Smooth muscle cell (in vitro differentiated cells): Measurements from ENCODE around the gene BCL2L2. TPM values are rescaled to one million over a fixed set of nuclear protein-coding genes. Genes with fewer than 3 reads are reported as not detected.
A peak's percentile ranks its signal among the peaks of the same experiment; 100 is the strongest.

Source experiments
- DNase-seq: peaks from one replicate; lab custom pipeline; 2025; ENCODE audit not compliant: unreplicated experiment; lab: John Stamatoyannopoulos, UW
- H2AFZ ChIP-seq: fragments of 200-600 bp; sonication (generic); 2 replicates; pipeline ENCODE4 v1.6.0; 2016; ENCODE audit warnings: antibody characterized with exemption, low read depth, mild to moderate bottlenecking
- H3F3A ChIP-seq: fragments of 200-600 bp; sonication (generic); 2 replicates; pipeline ENCODE4 v1.6.0; 2017; ENCODE audit warnings: antibody characterized with exemption, low read depth
- H3K27ac ChIP-seq: fragments of 200-600 bp; sonication (generic); 2 replicates; pipeline ENCODE4 v1.5.1; 2016; ENCODE audit warnings: low read depth, mild to moderate bottlenecking
- H3K27me3 ChIP-seq: fragments of 200-600 bp; sonication (generic); 2 replicates; pipeline ENCODE4 v1.6.1; 2016; ENCODE audit warnings: low read depth, mild to moderate bottlenecking
- H3K36me3 ChIP-seq: fragments of 200-600 bp; sonication (generic); 2 replicates; pipeline ENCODE4 v1.5.1; 2016; ENCODE audit warnings: low read depth
- H3K4me1 ChIP-seq: fragments of 200-600 bp; sonication (generic); 2 replicates; pipeline ENCODE4 v1.5.1; 2016; ENCODE audit warnings: low read depth
- H3K4me2 ChIP-seq: fragments of 200-600 bp; sonication (generic); 2 replicates; pipeline ENCODE4 v1.6.0; 2016; ENCODE audit warnings: mild to moderate bottlenecking
- H3K4me3 ChIP-seq: fragments of 200-600 bp; sonication (generic); 2 replicates; pipeline ENCODE4 v1.5.1; 2016; ENCODE audit warnings: mild to moderate bottlenecking
- H3K79me2 ChIP-seq: fragments of 200-600 bp; sonication (generic); 2 replicates; pipeline ENCODE4 v1.6.0; 2016; ENCODE audit warnings: low read depth, mild to moderate bottlenecking
- H3K9ac ChIP-seq: fragments of 200-600 bp; sonication (generic); 2 replicates; pipeline ENCODE4 v1.6.0; 2016; ENCODE audit warnings: low read depth
- H3K9me3 ChIP-seq: fragments of 200-600 bp; sonication (generic); replicated peaks from 2 replicates; pipeline ENCODE4 v1.5.1; 2016; ENCODE audit warnings: low read depth
- H4K20me1 ChIP-seq: fragments of 200-600 bp; sonication (generic); 2 replicates; pipeline ENCODE4 v1.6.0; 2016; ENCODE audit warnings: low read depth
- CTCF ChIP-seq: fragments of 200-600 bp; sonication (generic); IDR thresholded peaks from 2 replicates; pipeline ENCODE4 v1.5.1; 2017; ENCODE audit warnings: borderline replicate concordance, mild to moderate bottlenecking, antibody characterized with exemption; ENCODE audit not compliant: insufficient read depth, poor library complexity, severe bottlenecking
- WGBS: methylation state at CpG from one replicate; pipeline ENCODE4 v1.1.7; 2016; ENCODE audit warnings: low lambda C conversion rate; 5-methylcytosine and 5-hydroxymethylcytosine counted together
- polyA plus RNA-seq: library from polyadenylated mRNA; unstranded; fragments of >200 nt; fragmentation: Nextera tagmentation; extraction: Ambion mirVana; gene quantifications from 2 replicates; pipeline ENCODE4 v1.2.1, GENCODE V29; 2016
- total RNA-seq: library from RNA; depleted of rRNA; stranded (reverse); fragments of >200 nt; gene quantifications from 2 replicates; pipeline ENCODE4 v1.2.3, GENCODE V29; 2014

The BCL2L2 gene
- total and polyA plus RNA-seq, 2 experiments from 2014 or later, result 1.6 to 11.7 TPM

- peaks cover 4% of the 10 kb centered on the region for H3K4me1 ChIP-seq
- DNase-seq, result no peak
- H4K20me1 ChIP-seq, result peaks cover 6% of the 10 kb centered on the region
- TF ChIP-seq CTCF, result no peak
- no peak overlapping the region for H3K9ac ChIP-seq
- H2AFZ ChIP-seq, result no peak overlapping the region
- H3K27me3 ChIP-seq, result no peaks in the 10 kb centered on the region
- H3F3A ChIP-seq, result peaks cover 36% of the 10 kb centered on the region
- no peaks in the 10 kb centered on the region for H3K9me3 ChIP-seq
- H3K4me2 ChIP-seq, result peak overlapping the region; percentile 99
- H3K36me3 ChIP-seq, result no peaks in the 10 kb centered on the region
- peak overlapping the region; percentile 63 for H3K27ac ChIP-seq
- H3K79me2 ChIP-seq, result no peaks in the 10 kb centered on the region
- peak overlapping the region; percentile 91 for H3K4me3 ChIP-seq
- whole genome bisulfite sequencing, result 85% methylated on average over 5 of the region's 5 CpGs
These were observed 46.8 kb downstream of the BCL2L2 start for GRCh38 chr14:23353433-23353780.

- Histone ChIP-seq H3K4me1 (peaks cover 4% of the 10 kb centered on the region), H3K27me3 (no peaks in the 10 kb centered on the region), H3F3A (peaks cover 42% of the 10 kb centered on the region), H3K4me3 (no peak overlapping the region), H3K4me2 (no peak overlapping the region), H3K79me2 (no peaks in the 10 kb centered on the region), H3K36me3 (no peaks in the 10 kb centered on the region), H3K9ac (no peak overlapping the region), H3K27ac (peak overlapping the region; percentile 12), H3K9me3 (no peaks in the 10 kb centered on the region), H2AFZ (no peak overlapping the region), H4K20me1 (peaks cover 11% of the 10 kb centered on the region)
- DNase-seq, result no peak
- 84% methylated on average over 6 of the region's 6 CpGs for WGBS
- no peak for TF ChIP-seq CTCF
These were observed 48.4 kb downstream of the BCL2L2 start for GRCh38 chr14:23354990-23355389.

- Histone ChIP-seq H3K4me2 (no peak overlapping the region), H3K9ac (no peak overlapping the region), H3K27ac (peak overlapping the region; percentile 12), H3K9me3 (no peaks in the 10 kb centered on the region), H3K36me3 (no peaks in the 10 kb centered on the region), H3K4me1 (peaks cover 4% of the 10 kb centered on the region), H3K4me3 (no peak overlapping the region), H3F3A (peaks cover 43% of the 10 kb centered on the region), H4K20me1 (peaks cover 21% of the 10 kb centered on the region), H3K27me3 (no peaks in the 10 kb centered on the region), H2AFZ (no peak overlapping the region), H3K79me2 (peaks cover 3% of the 10 kb centered on the region)
- no peak for DNase-seq
- WGBS, result 98% methylated on average over 6 of the region's 6 CpGs
- no peak for TF ChIP-seq CTCF
These were observed 49.3 kb downstream of the BCL2L2 start for GRCh38 chr14:23355871-23356435.

- H4K20me1 ChIP-seq, result peaks cover 23% of the 10 kb centered on the region
- no peaks in the 10 kb centered on the region for H3K27me3 ChIP-seq
- H3K27ac ChIP-seq, result no peak overlapping the region
- TF ChIP-seq CTCF, result no peak
- H3K9me3 ChIP-seq, result no peaks in the 10 kb centered on the region
- no peak overlapping the region for H3K9ac ChIP-seq
- peaks cover 10% of the 10 kb centered on the region for H3K79me2 ChIP-seq
- H3K4me2 ChIP-seq, result no peak overlapping the region
- DNase-seq, result no peak
- H3K4me1 ChIP-seq, result peaks cover 10% of the 10 kb centered on the region
- no peak overlapping the region for H3K4me3 ChIP-seq
- no peaks in the 10 kb centered on the region for H3K36me3 ChIP-seq
- H3F3A ChIP-seq, result peaks cover 46% of the 10 kb centered on the region
- 98% methylated on average over 4 of the region's 4 CpGs for WGBS
- no peak overlapping the region for H2AFZ ChIP-seq
These were observed 50.0 kb downstream of the BCL2L2 start for GRCh38 chr14:23356662-23357061.
